Activated T-cell treated with anti-CD3 and anti-CD28 coated beads, Interleukin-2, amount 50 U/mL, for 48 hours (primary cell): ENCODE results near the gene MLYCD.
"Not testable (repeated sequence)": the region's sequence is repeated elsewhere in the genome, so short reads cannot be mapped to it uniquely, and the experiment has no call there.

Experiments used
- DNase-seq, 2 experiments: peaks; one replicate each; pipeline ENCODE4 v3.0.0-alpha.2; 2020

The MLYCD gene

DNA sequence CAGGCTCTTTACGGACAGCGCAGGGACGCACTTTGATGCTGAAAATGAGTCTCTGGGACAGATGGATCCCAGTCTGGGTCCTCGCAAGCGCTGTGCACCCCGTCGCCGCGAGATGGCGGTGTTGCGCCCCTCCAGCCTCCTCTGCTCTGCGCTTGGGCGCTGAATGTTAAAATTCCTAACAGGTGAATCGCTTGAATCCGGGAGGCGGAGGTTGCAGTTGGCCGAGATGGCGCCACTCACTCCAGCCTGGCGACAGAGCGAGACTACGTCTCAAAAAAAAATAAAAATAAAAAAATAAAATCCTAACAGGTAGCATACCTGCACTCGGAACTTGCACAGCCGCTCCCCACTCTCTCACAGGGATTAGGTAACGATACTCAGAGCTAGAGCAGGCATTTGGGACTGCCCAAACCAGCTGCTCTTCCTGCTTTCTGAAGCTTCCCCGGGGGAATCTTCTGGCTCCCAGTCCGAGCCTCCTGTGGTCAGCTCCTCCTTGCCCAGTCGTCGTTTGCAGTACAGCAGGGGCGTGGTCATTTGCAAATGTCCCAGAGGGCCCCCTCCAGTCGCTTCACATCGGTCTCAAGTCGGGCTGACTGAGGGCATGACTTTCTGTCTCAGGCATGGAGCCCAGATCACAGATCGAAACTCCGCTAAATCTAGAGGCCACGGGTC, 27.9 kb downstream of the MLYCD start:
- peak; percentile 77 to 82 for DNase-seq

DNA sequence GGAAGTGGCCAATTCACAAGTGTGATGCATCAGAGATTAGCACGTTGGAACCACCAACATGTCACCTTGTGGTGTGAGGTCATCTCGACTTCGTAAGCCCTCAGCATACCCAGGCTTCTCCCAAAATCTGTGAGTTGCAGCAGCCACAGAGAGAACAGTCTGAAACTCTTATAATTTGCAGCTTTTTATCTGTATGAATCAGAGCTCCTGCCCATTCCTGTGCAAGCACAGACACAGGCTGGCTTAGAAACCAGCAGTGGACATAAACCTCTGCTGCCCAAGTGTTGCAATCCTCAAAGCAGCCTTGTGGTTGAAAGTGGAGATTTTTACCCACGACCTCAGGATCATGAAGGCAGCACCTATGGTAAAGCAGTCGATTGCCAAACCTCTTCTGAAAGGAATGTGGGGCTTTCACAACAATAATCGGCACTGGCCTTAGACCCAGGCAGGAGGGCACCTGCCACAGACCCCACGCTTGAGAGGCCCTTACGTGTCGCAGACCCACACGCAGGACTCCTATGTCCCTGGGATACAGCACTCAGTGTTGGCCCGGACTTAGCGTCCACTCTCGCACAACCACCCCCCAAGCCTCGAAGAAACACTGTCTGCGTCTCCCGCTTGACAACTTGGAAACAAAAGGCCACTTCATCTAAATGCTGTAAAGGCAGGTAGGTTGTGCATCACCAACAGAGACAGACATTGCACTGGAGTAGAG, 29.6 kb downstream of the MLYCD start:
- DNase-seq = no peak

DNA sequence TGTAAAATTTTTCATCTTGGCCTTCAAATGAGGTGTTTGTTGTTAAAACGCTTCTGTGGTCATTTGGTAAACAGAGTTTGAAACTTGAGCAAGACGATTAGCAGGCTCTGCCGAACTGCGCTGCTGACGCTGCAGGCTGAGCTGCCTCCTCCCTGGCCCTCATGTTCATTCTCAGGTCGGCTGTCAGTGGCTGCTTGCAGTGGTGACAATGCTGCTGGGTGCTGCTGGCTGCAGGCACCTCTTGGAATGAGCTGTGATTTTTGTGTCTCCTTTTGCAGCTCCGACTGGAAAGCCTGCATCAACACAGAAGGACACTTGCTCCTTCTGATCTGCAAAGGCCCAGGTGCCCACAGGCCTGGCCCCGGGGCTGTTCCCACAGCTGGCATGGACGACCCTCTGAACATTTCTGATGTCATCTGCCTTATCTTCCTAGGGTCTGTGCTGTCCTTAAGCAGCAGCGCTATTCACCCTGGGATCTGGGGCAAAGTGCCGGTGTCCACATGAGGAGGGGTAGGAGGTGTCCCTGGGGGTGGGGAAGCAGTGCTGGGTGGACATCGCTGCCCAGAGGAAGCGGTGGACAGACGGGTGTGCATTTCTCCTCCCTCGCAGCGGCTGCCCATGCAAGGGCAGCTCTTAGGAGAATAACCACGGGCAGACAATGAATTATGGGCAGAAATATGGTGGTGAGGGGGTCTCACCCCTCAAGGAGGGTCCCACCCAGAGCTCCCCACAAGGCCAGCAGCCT, 31.1 kb downstream of the MLYCD start:
- DNase-seq = no peak

DNA sequence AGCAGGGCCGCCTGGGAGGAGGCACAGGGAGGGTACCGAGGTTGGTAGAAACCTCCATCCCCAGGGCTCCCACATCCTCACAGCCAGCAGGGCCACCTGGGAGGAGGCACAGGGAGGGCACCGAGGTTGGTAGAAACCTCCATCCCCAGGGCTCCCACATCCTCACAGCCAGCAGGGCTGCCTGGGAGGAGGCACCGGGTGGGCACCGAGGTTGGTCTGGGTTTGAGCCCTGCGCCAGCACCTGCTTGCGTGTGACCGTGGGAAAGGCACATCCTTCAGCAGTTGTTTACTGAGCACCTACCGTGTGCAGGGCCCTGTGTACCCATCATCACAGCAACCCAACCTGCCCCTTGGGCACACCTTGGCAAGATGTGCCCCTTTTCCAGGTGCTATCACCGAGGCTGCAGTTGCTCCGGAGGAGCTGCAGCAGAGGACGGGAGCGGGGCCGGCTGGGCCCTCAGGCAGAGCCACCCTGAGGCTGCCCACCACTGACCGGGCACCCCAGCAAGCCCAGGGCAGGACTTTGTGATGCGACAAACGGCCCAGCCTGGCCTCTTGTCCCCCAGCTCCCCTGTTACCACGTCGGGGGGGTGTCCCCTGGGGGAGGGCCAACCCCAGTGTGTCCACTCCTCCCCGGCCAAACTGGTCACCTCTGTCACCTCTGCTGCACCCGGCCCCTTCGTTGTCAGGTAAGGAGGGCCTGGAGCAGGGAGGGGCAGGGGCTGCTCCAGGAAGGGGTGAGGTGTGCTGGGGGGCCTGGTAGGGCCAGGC, 32.0 kb downstream of the MLYCD start:
- no peak for DNase-seq

DNA sequence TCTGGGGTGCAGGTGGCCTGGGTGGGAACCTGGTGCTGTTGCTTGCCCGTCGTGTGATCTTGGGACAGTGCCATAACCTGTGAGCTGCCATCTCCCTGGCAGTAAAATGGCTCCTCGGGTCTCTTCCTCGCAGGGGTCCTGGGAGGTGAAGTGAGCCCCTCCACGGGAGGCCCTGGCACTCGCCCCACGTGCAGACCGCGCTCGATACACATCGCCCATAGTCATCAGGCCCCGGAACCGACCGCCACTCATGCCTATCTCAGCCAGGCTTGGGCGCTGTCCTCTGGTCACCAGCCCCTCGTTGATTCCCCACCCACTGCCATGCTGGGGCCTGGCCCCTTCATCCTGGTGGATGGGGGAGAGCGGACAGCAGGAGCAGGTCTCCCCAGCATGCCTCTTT, 32.6 kb downstream of the MLYCD start:
- no peak for DNase-seq

DNA sequence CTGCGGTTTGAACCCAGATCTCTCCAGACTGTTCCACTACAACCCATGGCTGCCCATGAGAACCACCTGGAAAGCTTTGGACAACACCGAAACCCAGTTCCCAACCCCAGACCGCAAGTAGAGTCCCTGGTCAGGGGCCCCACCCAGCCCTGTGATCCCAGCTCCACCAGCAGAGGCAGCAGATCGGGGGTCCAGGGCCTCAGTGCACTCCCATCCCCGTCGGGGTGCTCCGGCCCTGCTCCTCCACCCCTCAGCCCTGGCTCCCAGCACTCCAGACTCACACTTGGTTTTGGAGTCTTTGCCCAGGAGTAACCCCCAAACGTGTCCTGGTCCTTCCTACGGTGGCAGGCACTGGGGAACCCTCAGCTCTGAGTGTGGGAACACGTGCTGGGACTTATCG, 33.4 kb downstream of the MLYCD start:
- DNase-seq = no peak

DNA sequence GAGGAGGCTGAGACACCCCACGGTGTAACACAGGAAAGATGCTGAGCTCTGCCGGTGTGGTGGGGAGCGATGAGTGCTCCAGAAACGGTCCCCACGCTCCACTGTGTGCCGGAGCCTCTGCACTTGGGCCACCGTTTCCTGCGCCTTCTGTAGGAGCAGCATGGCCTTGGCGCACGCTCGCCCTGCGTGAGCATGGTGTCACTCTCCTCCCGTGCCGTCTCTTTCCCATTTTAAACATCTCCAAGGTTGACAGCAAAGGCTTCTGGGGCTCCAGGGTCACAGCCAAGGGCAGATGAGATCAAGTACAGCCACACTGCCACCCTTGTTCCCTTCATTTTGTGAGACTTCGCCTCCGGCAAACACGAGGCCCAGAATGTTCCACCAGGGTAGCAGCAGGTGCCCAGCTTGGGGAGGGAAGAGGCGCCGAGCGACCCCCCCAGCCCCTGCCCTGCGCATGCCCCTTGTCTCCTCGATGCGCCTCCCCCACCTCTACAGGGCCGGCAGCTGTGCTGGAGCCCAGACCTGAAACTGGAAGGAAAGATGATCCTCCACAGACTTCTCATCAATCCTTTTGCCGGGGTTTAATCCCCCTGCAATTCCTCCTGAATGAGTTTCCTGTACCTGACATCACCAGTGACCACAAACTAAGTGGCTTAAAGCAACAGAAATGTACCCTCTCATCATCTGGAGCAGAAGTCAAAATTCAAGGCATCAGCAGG, 34.2 kb downstream of the MLYCD start:
- no peak for DNase-seq

DNA sequence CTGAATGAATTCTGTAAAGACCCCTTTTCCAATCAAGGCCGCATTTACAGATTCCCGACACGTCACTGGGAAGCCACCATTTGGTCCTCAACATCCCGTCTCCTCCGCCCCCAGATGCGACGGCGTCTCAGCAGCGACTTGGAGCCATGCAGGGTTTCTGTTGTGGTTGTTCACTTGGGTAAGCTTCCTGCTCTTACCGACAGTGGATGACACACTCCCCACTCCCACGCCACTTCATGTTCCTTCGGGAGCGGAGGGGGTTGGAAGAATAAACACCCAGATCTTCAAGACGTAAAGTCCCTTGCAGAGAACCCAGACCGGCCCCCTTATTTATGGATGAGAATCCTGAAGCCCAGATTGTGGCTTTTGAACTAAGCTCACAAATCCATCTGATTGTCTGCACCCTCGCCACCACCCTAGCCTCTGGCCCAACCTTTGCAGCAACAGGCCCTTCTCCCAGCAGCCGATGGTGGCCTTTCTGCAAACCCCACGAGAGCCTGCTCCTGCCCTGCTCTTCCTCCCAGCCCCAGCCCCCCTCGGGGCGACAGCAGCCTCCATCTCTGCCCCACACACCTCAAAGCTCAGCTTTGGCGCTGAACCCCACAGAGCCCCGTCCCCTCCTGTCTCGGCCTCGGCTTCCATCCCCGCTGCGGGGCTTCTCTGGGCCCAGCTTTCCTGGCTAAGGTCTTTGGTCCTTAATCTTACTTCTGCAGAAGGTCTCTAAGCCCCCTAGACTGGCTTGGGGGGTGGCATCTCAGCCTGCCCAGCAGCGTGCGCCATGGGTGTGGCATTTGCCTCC, 35.2 kb downstream of the MLYCD start:
- DNase-seq = no peak

DNA sequence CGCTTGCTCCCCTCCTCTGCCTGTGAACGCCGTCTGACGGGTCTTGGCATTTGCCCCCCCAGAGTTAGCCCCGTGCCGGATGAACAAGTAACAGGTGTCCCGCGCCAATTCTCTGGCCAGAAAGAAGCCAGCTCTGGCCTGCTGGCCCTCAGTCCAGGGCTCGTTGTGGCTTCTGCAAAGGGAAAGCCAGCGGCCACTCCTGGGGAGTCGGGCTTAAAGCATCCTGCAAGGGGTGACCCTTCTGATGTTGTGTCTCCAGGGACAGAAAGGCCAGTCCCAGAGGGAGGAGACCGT, 35.7 kb downstream of the MLYCD start:
- DNase-seq = no peak

DNA sequence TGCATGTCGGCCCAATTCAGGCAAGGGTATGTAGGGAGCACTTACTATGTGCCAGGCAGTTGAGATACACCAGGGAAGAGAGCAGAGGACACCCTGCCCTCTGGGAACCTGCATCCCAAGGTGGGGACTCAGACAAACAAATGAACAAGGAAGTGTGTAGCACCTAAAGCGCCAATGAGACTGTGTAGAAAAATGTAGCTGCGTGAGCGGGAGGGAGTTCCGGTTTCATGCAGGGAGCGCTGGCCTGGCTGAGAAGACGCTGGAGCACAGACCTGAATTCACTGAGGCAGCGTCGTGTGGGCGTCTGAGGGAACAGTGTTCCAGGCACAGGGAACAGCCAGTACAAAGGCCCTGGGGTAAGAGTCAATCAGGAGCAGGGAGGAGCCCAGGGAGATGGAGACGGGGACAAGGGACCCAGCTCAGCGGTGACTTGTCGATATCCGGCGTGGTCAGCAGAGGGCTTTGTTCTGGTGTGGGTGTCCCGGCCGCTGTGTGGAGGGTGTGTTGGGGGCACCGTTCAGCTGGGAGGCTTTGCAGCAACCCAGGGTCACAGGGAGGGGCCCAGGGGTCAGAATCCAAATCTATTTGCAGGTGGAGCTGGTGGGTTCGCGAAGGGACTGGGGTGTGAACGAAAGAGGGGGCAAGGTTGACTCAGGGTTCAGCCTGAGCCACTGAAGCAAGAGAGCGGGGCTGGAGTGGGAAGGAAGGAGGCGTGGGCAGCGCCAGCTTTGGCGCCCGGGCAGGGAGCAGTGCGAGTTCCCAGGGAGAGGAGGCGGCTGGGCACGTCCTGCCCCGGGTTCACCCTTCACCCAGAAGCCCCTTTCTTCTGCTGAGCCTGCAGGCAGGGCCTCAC, 36.3 kb downstream of the MLYCD start:
- DNase-seq = no peak

DNA sequence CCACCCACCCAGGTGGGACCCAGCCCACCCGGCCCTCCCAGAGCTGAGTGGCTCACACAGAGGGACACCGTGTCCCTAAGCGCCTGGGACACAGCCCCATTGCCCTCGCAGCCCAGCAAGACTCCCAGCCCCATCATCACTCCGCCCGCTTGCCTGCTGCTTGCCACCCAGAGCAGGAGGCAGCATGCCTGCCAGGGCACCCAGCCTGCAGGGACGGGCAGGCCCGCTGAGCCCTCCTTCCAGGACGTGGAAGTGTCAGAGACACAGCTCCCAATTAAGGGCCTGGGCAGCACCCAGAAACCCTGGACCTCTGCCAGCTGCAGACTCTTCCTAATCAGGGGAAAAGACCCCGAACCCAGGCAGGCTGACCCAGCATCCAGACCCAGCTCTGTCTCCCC, 36.9 kb downstream of the MLYCD start:
- no peak for DNase-seq

DNA sequence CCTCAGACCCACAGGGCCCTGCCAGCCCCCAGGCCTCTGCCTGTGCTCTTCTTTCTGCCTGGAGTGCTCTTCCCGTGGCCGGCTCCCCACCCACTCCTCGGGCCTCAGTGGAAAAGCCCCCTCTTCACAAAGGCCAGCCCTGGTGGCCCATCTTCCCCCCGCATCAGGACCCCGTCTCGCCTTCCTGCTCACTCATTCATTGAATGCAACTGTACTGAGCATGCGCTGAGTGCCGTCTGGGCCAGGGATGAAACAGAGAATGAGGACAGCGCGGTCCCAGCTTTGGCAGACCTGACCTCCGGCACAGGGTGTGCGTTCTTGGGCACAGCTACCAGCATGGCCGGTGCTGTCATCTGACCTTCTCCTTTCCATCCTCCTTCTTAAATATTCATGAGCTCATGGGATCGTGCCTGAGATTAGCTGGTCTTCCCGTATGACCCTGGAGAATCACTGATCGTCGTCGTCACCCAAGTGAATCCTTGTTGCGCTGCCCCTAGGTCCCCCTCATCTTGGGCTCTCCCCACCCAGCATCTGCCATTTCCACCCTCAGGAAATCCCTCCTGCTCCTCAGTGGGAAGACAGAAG, 37.8 kb downstream of the MLYCD start:
- no peak for DNase-seq

DNA sequence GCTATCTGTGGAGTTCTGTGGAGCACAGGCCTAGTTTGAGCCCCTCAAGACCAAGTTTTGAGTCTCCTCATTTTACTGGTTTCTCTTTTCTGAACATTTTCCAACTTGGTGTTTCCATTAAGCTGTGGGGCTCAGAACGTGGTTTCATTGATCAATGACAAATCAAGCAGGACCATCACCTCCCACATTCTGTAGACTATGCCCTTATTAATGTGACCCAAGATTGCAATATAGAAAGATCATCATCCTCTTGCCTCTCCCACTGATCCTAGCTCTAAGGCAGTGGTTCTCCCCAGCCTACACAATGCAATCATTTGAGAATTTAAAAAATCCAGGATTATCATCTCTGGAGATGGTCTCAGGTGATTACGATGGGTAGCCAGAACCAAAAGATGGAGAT, 38.4 kb downstream of the MLYCD start:
- no peak for DNase-seq

DNA sequence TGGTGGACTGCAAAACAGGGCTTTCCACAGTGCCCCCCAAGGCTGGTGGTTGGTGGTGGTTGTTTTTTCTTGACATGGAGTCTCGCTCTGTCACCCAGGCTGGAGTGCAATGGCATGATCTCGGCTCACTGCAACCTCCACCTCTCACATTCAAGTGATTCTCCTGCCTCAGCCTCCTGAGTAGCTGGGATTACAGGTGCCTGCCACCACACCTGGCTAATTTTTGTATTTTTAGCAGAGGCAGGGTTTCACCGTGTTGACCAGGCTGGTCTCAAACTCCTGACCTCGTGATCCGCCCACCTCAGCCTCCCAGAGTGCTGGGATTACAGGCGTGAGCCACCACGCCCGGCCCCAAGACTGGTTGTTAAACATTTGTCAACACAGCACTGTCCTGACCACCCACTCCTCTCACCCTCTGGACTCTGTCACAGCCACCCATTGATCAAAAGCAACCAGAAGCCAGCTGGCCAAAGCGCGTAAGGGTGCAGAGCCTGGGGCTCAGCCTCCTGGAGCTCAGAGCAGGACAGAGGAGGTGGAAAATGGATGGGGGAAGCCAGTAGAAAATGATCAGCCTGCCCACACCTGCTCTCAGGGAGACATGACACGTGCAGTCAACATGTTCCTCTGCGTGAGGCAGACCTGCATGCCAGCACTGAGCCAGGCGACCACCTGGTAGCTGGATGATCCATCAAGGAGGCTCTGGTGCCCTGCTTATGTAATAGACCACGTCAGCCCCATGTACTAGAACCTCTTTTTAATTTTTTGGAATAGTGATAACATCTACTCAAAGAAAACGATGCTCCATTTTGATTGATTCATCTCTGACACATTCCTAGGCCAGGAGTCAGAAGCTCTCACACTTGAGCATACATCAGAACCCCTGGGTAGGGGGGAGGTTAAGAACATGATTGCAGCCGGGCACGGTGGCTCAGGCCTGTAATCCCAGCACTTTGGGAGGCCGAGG, 39.3 kb downstream of the MLYCD start:
- no peak for DNase-seq

DNA sequence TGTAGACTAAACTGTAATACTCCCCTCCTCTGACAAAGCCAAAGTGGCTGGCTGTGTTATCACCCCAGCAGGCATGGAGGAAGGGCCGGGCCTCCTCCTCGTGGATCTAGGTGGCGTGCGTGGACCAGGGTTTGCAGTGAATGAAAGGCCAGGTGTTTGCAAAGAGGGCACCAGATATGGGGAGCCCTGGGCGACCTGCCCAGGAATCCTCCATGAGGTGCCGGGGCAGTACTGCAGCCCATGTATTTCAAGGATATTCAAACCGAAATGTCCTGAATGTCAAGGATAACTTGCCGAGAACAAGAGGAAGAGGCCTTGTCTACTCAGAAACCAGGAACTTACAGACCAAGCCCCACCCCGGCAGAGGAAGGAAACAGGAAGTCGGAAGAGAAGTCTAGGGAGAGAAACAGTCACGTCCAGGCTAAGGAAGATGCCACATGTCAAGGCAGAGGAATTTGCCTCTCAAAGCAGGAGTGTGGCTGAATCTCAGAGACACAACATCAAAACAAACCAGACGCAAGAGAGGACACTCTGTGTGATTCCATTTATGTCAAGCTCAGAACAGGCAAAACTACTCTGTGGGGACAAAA, 40.4 kb downstream of the MLYCD start:
- no peak for DNase-seq

DNA sequence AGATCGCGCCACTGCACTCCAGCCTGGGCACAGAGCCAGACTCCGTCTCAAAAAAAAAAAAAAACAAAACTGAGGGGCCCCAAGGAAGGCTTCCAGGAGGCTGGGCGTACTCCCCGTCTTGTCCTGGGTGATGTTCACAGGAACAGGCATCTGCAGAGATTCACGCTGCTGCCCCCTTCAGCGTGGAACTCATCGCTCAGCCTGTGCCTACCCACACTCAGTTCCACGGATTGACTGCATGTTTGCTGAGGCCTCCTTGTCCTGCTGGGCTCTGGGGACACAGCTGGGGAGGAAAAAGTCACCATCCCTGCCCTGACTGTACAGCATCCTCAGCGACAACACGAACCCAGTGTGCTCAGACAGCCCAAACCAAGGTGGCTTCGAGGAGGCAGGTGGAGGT, 41.2 kb downstream of the MLYCD start:
- DNase-seq = no peak

DNA sequence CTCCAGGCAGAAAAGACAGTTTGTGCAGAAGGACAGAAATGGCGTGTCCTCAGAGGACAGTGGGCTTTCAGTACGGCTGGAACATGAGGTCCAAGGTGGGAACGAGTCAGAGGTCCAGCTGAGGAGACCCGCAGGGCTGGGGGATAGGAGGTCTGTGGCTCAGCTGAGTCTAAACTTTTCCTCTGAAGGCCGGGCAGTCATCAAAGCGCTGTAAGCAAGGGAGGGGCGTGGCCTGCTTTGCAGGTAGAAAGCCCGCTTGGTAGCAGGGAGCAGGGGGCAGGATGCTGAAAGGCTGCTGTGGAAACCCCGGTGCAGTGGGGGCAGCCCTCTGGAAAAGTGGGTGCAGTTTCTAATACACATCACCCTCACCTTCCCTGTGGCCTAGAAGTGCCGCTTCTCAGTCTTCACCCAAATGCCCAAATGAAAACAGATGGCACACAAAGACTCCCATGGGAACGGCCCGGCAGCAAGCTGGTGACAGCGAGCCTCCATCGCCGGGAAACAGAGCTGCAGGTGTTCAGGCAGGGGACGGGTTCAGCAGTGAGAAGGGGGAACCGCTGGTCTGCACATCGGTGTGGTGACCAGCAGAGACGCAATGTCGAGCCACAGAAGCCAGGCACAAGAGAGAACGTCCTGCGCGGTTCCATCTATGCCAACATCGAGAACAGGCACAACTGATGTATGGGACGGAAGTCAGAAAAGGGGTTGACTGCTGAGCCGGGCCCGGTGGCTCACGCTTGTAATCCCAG, 41.9 kb downstream of the MLYCD start:
- DNase-seq = no peak

DNA sequence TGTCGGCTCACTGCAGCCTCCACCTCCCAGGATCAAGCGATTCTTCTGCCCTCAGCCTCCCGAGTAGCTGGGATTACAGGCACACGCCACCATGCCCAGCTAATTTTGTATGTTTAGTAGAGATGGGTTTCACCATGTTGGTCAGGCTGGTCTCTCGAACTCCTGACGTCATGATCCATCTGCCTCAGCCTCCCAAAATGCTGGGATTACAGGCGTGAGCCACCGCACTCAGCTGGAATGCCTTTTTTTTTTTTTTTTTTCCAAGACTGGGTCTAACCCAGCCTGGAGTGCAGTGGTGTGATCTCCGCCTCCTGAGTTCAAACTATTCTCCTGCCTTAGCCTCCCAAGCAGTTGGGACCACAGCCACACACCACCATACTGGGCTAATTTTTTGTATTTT, 42.6 kb downstream of the MLYCD start:
- DNase-seq = not testable (repeated sequence)
